NCI-H128 (cell line): Measurements from ENCODE around the gene PITPNM3.

Source experiments
- DNase-seq: peaks from one replicate; lab custom pipeline; 2025; ENCODE audit not compliant: unreplicated experiment; lab: John Stamatoyannopoulos, UW

Gene PITPNM3

GRCh38 chr17:6446516-6447100 is 109.7 kb downstream of the PITPNM3 start:
- DNase-seq = no peak

GRCh38 chr17:6444571-6445335 is 111.6 kb downstream of the PITPNM3 start:
- DNase-seq = no peak

GRCh38 chr17:6443692-6444570 is 112.4 kb downstream of the PITPNM3 start, which contains the start of gene PIMREG:
Gene PIMREG (plus strand): TSS chr17:6444455. CDS start chr17:6445111, 656 bp downstream.
- peak; percentile 72 for DNase-seq

- DNase-seq = no peak
Observed at GRCh38 chr17:6442775-6443174, 113.6 kb downstream of the PITPNM3 start.

DNA sequence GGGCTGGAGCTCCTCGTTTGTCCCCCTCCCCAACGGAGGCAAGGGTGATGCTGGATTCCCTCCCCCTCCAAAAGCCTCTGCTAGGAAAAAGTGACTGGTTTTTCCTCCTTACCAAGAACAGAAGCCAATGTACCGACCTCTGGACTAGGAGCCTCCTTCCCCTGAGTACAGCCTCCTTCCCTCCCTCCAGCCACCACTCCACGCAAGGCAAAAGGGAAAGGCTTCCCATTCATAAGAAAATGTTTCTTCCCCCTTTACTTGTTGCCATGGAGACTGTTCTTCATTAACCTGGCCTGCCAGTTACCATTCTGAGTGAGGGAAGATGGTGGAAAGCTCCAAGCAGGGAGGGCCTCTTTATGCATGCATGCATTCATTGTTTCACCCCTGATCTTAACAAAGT is 116.4 kb downstream of the PITPNM3 start:
- DNase-seq = no peak

DNA sequence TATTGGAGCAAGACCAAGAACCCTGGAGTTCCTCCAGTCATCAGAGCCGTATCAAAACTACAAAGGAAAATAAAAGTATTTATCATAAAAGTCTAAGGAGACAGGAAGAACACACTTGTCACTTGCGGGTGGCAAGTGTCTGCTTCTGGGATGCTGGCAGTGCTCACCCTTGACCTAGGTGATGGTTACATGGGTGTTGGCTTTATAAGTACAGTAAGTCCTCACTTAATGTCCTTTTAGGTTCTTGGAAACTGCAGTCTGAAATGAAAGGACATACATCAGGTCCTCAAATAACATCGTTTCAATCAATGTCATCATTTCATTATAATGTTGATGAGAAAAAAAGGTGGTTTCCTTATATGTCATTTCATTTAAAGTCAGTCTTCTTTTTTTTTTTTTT is 118.4 kb downstream of the PITPNM3 start:
- DNase-seq = no peak

- no peak for DNase-seq
Observed at GRCh38 chr17:6437466-6437865, 118.9 kb downstream of the PITPNM3 start.

DNA sequence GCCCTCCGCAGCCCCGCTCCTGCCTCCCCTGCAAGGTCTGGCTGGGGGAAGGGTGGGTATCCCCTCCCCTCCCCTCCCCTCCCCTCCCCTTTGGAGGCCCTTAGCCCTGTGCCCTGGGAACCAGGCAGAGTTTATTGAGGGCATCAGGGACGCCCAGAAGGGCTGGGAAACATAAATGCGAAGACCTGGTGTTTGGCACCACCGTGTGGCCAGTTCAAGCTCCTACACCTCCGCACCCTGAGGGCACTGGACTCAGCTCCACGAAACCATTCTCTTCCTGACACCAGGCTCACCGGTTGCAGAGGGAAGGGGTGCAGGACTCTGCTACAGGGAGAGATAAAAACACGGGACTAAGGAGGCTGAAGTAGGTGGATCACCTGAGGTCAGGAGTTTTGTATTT is 120.4 kb downstream of the PITPNM3 start:
- DNase-seq = no peak

- DNase-seq = no peak
Observed at GRCh38 chr17:6435051-6435450, 121.3 kb downstream of the PITPNM3 start, which contains the start of gene AIPL1. Gene AIPL1 (minus strand): TSS chr17:6435121. CDS start chr17:6435104, 17 bp downstream.

DNA sequence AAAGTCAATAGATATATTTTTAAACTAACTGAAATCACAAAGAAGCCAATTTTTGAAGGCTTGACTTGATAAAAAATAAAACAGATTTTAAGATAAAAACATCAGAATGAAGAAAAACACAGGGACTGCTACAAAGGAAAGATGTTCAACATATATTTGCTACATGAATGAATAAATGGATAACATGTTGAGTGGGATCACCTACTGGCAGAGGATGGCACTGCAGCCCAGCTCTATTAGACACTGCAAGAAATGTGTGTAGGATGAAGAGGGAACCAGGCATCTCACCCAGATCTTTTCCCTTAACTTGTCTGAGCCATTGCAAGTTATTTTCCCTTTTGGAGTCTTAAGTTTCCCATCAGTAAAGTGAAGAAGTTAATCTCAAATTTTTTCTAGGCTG is 125.6 kb downstream of the PITPNM3 start:
- DNase-seq = no peak

- DNase-seq = no peak
Observed at GRCh38 chr17:6429266-6429665, 127.1 kb downstream of the PITPNM3 start.

DNA sequence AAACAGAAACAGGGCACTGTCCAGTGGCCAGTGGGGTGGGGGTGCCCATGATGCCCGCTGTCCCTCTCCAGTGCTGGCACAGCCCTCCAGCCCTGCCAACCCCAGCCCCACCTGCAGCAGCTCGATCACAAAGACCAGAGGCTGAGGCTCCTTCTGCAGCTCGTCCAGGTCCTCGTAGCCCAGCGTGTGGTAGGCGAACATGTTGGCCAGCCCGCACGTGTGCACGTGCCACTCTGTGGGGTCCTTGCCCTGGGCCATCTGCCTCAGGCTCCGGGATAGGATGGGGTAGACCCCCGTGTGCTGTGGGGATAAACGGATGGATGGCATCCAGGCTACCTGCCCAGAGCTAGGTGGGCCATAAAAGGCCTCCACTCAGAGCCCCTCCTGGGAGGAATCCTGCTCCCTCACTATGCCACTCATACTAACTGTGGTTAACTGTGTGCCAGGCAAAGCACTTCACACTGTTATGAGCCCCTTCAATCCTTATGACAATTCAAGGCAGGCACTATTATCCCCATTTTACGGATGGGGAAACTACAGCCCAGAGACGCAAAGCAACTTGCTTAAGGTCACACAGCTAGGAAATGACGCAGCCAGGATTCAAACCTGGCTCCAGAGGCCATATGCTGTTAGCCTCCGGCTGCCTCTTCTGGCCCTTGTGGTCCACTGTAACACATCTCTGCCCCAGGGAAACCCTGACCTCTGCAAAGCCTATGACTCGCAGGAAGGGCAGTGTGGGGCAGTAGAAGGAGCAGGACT is 128.0 kb downstream of the PITPNM3 start:
- DNase-seq = no peak

GRCh38 chr17:6427279-6427781 is 129.0 kb downstream of the PITPNM3 start:
- DNase-seq = no peak

DNA sequence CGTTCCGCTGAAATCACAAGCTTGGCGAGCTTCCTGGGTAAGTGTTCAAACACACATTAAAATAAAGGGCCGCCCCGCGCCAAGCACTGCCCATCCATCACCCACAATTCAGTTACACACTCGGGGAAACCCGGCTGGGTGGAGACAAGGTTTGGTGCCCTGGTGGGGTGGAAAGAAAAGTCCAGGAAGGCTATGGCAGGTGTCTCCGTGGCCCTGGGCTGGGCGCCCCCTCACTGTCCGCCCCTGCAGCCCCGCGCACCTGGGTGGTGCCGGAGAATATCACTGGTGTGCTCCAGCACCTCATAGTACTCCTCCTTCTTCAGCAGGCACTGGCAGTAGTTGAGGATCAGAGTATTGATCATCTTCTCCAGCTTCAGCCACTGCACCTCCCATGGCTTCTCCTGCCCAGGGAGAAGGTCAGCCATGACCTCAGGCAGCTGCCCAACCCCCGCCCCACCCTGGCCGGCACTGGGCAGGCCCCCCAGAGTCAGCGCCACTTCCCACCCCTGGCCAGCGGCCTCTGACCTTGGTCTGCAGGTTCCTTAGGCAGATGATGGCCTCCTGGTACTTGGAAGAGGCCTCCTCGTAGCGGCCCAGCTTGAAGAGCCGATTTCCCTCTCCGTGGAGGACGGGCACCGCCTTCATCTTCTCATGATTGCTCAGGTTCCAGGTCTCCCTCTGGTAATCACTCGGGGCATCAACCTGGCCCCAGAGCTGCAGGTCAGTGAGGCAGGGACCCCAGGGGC is 129.8 kb downstream of the PITPNM3 start:
- DNase-seq = no peak

DNA sequence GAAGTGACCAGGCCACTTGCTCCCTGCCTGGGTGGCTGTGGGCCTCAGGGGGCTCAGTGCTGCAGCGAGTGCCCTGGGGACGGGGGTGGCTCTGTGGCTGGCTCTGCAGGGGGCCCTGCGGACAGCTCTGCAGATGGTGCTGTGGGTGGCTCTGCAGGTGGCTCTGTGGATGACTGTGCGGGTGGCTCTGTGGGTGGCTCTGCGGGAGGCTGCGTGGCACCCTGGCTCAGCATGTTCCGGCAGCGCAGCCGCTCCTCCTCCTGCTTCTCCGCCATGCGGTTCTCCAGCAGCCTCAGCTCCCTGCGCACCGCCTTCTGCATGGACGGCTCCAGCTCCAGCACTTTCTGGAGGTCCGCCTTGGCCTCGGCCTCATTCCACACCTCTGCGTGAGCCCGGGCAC is 130.9 kb downstream of the PITPNM3 start:
- DNase-seq = no peak

DNA sequence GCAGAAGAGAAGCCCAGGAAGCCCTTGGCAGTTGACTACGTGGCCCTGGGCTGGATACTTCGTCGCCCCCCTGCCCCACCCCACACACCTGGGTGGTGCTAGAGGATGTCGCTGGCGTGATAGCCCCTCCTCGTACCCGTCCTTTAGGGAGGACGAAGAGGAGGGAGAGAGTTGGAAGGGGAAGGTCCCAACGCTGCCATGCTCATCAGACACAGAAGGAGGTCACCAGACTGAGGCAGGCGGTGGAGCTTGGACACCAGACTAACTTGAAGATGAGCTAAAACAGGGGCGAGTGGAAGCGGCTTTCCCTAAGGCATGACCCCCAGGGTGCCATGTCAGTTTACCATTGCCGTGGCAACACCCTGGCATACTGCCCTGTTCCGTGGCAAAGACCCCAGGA is 132.4 kb downstream of the PITPNM3 start:
- no peak for DNase-seq

GRCh38 chr17:6422654-6423241 is 133.6 kb downstream of the PITPNM3 start:
- DNase-seq = no peak

DNA sequence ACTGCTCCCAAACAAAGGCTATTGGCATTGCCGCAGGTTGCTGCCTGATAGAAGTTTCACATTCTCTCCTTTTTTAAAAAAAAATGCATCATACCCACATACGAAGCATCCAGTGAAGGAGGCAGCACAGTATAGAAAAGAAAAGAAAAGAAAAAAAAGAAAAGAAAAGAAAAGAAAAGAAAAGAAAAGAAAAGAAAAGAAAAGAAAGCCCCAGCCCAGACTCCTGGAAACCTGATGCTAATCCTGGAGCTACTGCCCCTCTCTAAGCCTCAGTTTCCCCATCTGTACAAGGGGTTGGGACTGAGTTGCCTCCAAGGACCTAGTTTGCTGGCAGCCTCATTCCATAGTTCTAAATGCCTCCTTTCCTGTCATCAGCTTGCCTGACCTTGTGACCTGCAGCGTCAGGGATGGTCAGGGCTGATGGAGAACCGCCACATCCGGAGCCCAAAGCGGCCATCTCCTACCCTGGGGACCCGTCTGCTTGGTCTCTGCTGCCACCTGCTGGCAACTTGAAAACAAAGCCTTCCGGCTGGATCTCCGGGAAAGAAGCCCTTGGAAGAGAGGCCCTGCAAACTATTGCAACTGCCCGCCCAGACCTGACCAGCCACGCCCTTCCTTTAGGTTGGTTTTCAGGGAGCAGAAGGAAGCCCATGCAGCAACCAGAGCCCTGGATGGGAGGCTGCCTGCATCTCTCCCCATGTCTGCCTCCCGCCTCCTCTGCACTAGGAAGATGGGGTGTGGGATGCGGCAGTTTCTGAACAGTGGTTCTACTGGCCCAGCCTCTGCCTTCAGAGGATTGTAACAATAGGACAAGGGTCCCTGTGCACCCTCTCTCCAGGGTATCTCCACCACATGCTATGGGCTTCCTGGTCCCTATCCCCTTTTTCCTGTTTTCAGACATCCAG is 134.4 kb downstream of the PITPNM3 start:
- DNase-seq = peak; percentile 60
